ENCODE data around the gene MAP2K7.
A peak's percentile ranks its signal among the peaks of the same experiment; 100 is the strongest.

MAP2K7 gene

GRCh38 chr19:7866399-7867091 lies 37.1 kb upstream of the MAP2K7 start:
- DNase-seq (ENCODE audit: low read depth in 1 of 2, low spot score in 1 of 2) = no peak

GRCh38 chr19:7867092-7867844 lies 36.4 kb upstream of the MAP2K7 start:
- DNase-seq (ENCODE audit: low read depth in 1 of 2, low spot score in 1 of 2) = no peak

- no peak for DNase-seq (ENCODE audit: low read depth in 1 of 2, low spot score in 1 of 2)
Measured at GRCh38 chr19:7868326-7868670, 35.4 kb upstream of the MAP2K7 start.

GRCh38 chr19:7868671-7869452 lies 34.8 kb upstream of the MAP2K7 start:
- peak; percentile 71 to 77 for DNase-seq (ENCODE audit: low read depth in 1 of 2, low spot score in 1 of 2)

- DNase-seq (ENCODE audit: low read depth in 1 of 2, low spot score in 1 of 2) = peak; percentile 75 to 78
Measured at GRCh38 chr19:7869453-7869909, 34.2 kb upstream of the MAP2K7 start.

- no peak for DNase-seq (ENCODE audit: low read depth in 1 of 2, low spot score in 1 of 2)
Measured at GRCh38 chr19:7869910-7870511, 33.7 kb upstream of the MAP2K7 start.

GRCh38 chr19:7870571-7871436 lies 32.9 kb upstream of the MAP2K7 start:
- no peak for DNase-seq (ENCODE audit: low read depth in 1 of 2, low spot score in 1 of 2)

- DNase-seq (ENCODE audit: low read depth in 1 of 2, low spot score in 1 of 2) = peak; percentile 62 to 63
Measured at GRCh38 chr19:7871437-7872305, 32.0 kb upstream of the MAP2K7 start.

GRCh38 chr19:7872306-7873204 lies 31.1 kb upstream of the MAP2K7 start:
- no peak for DNase-seq (ENCODE audit: low read depth in 1 of 2, low spot score in 1 of 2)

- DNase-seq (ENCODE audit: low read depth in 1 of 2, low spot score in 1 of 2) = no peak
Measured at GRCh38 chr19:7873304-7874075, 30.2 kb upstream of the MAP2K7 start.

GRCh38 chr19:7874076-7874896 lies 29.4 kb upstream of the MAP2K7 start, which contains the start of gene PRR36:
TSS of gene PRR36 (minus strand) at chr19:7874390. CDS start at chr19:7873689, 701 bp downstream.
- DNase-seq (ENCODE audit: low read depth in 1 of 2, low spot score in 1 of 2) = no peak

GRCh38 chr19:7874897-7875273 lies 28.8 kb upstream of the MAP2K7 start:
- no peak for DNase-seq (ENCODE audit: low read depth in 1 of 2, low spot score in 1 of 2)

- no peak for DNase-seq (ENCODE audit: low read depth in 1 of 2, low spot score in 1 of 2)
Measured at GRCh38 chr19:7877249-7877836, 26.3 kb upstream of the MAP2K7 start.

GRCh38 chr19:7879111-7879807 lies 24.4 kb upstream of the MAP2K7 start:
- no peak for DNase-seq (ENCODE audit: low read depth in 1 of 2, low spot score in 1 of 2)

GRCh38 chr19:7879836-7880235 lies 23.8 kb upstream of the MAP2K7 start:
- DNase-seq (ENCODE audit: low read depth in 1 of 2, low spot score in 1 of 2) = no peak

GRCh38 chr19:7881910-7882309 lies 21.8 kb upstream of the MAP2K7 start:
- DNase-seq (ENCODE audit: low read depth in 1 of 2, low spot score in 1 of 2) = no peak

All from stimulated activated CD4-positive, alpha-beta T cell treated with anti-CD3 and anti-CD28 coated beads, Interleukin-15, amount 100 ng/mL, for 1 hour (primary cell).